K562 treated with DMSO at 1 percent for 24 hours (cell line): ENCODE data around the gene TMEM91. TPM values are rescaled to one million over a fixed set of nuclear protein-coding genes. Genes with fewer than 3 reads are reported as not detected.

ENCODE experiments used
- total RNA-seq: library from RNA; unstranded; fragments of 300-600 nt; gene quantifications from 2 replicates; pipeline ENCODE4 v1.2.3, GENCODE V29; 2022; ENCODE audit warnings: low read depth; ENCODE audit not compliant: insufficient read depth

TMEM91 gene
- total RNA-seq, result 7.0 and 7.3 TPM in 2 replicates

DNA sequence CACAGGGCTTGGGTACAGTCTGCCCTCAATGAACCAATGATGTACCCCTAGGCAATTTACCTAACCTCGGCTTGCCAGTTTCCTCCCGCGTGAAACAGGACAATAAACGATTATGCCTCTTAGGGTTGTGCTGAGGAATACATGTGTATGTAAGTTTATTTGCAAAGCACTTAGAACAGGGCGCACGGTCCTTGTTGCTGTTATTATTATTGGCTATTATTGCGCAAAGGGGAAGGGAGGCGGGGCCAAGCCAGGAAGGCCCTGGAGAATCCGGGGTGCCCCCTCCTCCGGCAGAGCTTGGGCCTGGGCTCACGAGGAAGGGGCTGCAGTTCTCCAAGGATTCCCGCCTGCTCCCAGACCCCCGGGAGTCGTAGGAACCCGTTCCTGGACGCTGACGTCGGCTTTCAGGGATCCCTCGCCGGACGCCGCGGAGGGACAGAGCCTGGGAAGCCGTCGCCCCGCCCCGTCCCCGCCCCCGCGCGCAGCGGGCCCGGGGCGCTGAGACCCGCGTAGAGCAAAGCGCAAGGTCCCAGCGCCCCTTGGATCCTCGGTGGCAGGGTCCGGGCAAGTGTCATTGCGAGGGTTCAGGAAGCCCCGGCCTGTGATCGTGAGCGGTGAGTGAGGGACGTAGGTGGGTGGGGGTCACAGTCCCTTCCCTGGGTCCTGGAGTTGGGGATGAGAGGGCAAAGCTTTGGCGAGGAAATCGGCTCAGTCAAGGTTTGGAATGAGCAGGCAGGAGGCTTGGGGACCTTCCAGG lies at the start of gene TMEM91:
Gene TMEM91, plus strand, starts transcription at position 293 of the 757 bp plus-strand sequence. CDS start 1,777 bp downstream, outside the sequence.

DNA sequence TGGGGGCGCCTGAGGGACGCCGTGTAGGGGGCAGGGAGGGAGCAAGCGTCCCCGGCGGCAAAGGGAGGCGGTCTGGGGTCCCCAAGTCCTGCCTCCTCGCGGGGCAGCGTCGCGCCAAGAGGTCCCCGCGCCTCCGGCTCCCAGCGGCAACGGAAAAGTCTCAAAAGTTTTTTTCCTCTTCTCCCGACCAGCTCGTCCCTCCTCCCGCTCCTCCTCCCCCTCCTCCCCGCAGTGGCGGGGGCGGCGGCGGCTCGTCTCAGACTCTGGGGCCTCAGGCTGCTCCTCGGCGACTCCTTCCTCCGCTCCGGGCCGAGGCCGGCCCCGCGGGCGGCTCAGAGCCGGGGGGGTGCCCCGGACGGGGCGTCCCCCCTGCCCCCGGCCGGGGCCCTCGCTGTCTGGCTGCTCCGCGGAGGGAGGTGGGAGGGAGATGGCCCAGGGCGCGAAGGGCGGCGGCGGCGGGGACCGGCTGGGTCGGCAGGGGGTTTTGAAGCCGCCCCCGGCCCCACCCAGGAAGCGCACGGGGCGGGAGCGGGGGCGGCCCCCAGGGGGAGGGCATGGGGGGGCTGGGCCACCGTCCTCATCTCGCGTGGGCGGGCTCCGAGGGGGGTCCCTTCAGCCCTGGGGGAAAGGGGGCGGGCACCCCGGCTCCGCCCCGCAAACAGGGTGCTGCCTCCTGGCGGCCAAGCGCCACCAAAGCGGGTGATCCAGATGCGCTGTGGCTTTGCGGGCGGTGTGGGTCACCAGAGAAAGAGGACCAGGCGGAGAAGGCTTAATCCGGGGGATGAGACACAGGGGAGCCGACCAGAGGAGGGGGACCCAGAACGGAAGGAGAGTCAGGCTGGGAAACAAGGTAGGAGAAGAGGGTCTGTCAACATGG lies 22.6 kb upstream of the TMEM91 start, which contains the start of gene TGFB1:
Gene TGFB1, minus strand, starts transcription at position 457 of the 877 bp plus-strand sequence. CDS start 878 bp downstream, outside the sequence.

DNA sequence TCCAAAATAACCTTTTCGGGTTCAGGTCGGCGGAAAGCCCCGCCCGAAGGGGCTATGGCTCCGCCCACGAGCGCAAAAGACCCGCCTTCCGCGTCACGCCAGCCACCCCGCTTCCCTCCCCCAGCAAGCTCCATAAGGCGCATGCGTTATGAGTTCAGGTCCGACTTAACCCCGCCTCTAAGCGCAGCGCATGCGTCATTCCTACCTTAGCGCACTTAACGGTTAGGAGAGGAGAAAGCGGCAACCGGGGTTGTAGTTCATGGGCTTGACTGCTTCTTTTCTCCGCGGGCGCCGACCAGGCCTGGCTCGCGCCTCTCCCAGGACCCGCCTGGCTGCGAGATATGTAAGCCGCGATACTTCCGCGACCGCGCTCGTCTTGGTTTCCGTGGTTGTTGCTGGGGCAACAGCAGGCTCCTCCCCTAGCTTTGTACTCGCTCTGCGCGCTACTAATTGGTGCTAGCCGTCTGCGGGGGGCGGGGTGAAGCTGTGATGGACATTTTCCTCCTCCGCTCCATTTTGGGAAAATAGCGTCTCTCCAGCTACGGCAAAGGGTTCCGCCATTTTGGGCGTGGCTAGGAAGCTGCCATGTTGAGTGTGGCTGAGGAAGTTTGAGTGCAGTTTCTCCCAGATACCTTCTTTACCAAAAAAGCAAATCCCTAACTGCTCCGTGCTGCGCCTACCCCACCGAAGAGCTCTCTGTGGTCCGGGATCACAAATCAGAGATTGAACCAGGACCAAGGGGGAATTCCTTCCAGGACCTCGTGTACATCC lies 12.4 kb upstream of the TMEM91 start, which contains the start of gene B9D2:
Gene B9D2, minus strand, starts transcription at position 397 of the 771 bp plus-strand sequence. CDS start 630 bp downstream, outside the sequence.

DNA sequence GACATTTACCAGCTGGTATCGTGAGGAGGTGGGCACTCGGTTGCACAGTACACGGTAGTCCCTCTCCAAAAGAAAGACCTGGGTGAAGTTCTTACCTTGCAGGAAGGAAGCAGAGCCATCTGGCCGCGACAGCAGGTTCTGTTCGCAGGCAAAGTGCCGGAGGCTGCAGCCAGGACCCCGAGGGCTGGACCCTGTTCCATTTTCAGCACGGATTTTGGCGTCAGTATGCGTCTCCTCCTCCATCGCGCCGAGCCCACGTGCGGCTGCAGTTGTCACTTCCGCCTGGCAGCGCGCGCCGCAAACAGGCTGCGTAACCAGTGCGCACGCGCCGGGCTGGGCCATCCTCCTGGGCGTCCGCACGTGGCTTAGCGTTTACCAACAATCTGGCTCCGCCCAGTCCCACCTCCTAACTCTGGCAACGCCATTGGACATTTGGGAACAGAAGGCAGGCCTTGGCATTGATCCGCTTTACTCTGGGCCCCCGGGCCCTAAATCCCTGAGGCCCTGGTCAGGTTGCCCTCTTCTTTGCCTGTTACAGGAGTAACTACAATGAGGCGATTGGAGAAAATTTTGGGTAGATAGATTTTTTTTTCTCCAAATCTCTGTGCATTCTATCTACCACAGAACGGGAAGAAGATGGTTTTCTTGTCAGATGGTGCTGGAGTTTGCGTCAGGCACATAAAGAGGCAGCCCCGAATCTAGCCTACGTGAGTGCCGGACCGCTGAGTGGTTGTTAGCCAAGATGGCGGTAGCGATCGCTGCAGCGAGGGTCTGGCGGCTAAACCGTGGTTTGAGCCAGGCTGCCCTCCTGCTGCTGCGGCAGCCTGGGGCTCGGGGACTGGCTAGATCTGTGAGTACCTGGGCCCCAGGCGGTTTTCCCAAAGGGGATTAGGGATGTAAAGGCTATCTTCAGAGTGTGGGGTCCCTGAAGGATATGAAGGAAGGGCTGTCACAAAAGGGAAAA lies 21.0 kb downstream of the TMEM91 start, which contains the start of the genes BCKDHA and EXOSC5:
Gene BCKDHA, plus strand, starts transcription at position 733 of the 964 bp plus-strand sequence. Its CDS starts 10 bp downstream, at position 743.
Gene EXOSC5, minus strand, starts transcription at position 274 of the 964 bp plus-strand sequence. Its CDS starts 31 bp downstream, at position 243.

DNA sequence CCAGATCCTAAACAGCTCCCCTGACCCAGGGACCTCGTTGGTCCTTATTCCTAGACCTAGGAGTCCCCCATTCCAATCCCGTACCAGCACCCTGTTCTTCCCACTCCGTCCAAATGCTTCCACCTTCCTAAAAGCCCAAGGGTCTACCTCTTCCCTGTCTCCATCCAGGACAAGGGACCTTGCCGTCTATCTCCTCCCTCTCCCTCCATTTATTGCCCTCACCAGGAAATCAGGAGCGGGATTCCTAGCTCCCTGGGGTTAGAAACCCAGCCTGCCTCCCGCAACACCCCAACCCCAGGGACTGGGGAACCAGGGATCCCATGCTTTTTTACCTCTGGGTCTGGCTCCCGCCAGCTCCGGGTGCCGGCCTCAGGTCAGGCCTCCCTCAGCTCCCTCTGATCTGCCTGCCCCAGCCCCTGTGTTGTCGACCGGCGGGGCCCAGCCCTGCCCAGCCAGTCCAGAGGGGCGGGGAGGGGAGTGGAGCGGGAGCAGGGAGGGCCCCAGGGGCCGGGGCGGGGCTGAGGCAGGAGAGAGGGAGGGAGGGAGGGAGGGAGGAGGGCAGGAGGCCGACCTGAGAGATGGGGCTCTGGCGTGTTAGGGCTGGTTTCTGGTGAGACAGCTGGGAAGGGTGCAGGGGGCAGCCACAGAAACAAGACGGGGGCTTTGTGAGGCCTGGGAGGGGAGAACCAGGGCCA lies 50.8 kb downstream of the TMEM91 start, which contains the start of gene B3GNT8:
Gene B3GNT8, minus strand, starts transcription at position 423 of the 695 bp plus-strand sequence. CDS start 596 bp downstream, outside the sequence.

Other genes starting within 250 kb of the TMEM91 start
- gene CYP2S1, start 183.3 kb upstream of the TMEM91 start, total RNA-seq, result 1.3 and 4.7 TPM in 2 replicates
- 0.47 and 0.88 TPM in 2 replicates for gene AXL, start 157.3 kb upstream of the TMEM91 start, total RNA-seq
- 148 and 151 TPM in 2 replicates for gene HNRNPUL1, start 112.2 kb upstream of the TMEM91 start, total RNA-seq
- 39.1 and 39.2 TPM in 2 replicates for gene CCDC97, start 66.4 kb upstream of the TMEM91 start, total RNA-seq
- gene TGFB1, start 22.6 kb upstream of the TMEM91 start, total RNA-seq, result 233 and 239 TPM in 2 replicates
- gene B9D2, start 12.4 kb upstream of the TMEM91 start, total RNA-seq, result 10.7 and 16.9 TPM in 2 replicates
- 33.9 and 44.8 TPM in 2 replicates for gene EXOSC5, start 20.8 kb downstream of the TMEM91 start, total RNA-seq
- 72.3 and 74.8 TPM in 2 replicates for gene BCKDHA, start 21.3 kb downstream of the TMEM91 start, total RNA-seq
- 9.5 and 14.8 TPM in 2 replicates for gene B3GNT8, start 50.8 kb downstream of the TMEM91 start, total RNA-seq
- 68.0 and 75.7 TPM in 2 replicates for gene DMAC2, start 63.4 kb downstream of the TMEM91 start, total RNA-seq
- gene ERICH4, start 66.6 kb downstream of the TMEM91 start, total RNA-seq, result not detected in 2 replicates
- gene CEACAM21, start 199.6 kb downstream of the TMEM91 start, total RNA-seq, result 1.2 and 1.6 TPM in 2 replicates